Activated CD4-positive, alpha-beta memory T cell treated with anti-CD3 and anti-CD28 coated beads, Interleukin-2, amount 10 ng/mL, durations not matched to agents 7 days and 5 days (primary cell): ENCODE results near the gene ASPHD1. TPM values are rescaled to one million over a fixed set of nuclear protein-coding genes. Genes with fewer than 3 reads are reported as not detected.

Experiments
- CTCF ChIA-PET: fragments of 350-600 bp; sonication (Branson Sonifier 250); formaldehyde crosslinking; loops from one replicate; lab custom pipeline; 2021; ENCODE audit warnings: antibody characterized with exemption, inconsistent platforms; lab: Charles Lee
- POLR2A ChIA-PET: fragments of 350-600 bp; sonication (Branson Sonifier 250); formaldehyde crosslinking; loops from one replicate; lab custom pipeline; 2021; ENCODE audit warnings: antibody characterized with exemption; lab: Charles Lee
- DNase-seq: peaks from one replicate; pipeline ENCODE4 v3.0.0-alpha.2; 2020
- H3K27ac Mint-ChIP-seq: one replicate; pipeline ENCODE4 v1.8.0; 2021; ENCODE audit warnings: mild to moderate bottlenecking, mixed read lengths
- H3K27me3 Mint-ChIP-seq: one replicate; pipeline ENCODE4 v1.8.0; 2021; ENCODE audit warnings: mixed read lengths
- H3K36me3 Mint-ChIP-seq: one replicate; pipeline ENCODE4 v1.8.0; 2021; ENCODE audit warnings: low read depth, mixed read lengths
- H3K4me1 Mint-ChIP-seq: one replicate; pipeline ENCODE4 v1.8.0; 2021; ENCODE audit warnings: mixed read lengths
- H3K4me3 Mint-ChIP-seq: one replicate; pipeline ENCODE4 v1.8.0; 2021; ENCODE audit warnings: mild to moderate bottlenecking, mixed read lengths
- H3K9me3 Mint-ChIP-seq: one replicate; pipeline ENCODE4 v1.8.0; 2021; ENCODE audit warnings: mixed read lengths
- total RNA-seq, 2 experiments: library from RNA; stranded (reverse); gene quantifications; one replicate each; pipeline ENCODE4 v1.2.3, GENCODE V29; 2021

The ASPHD1 gene
- total RNA-seq: under 1 TPM in 1 of 2 experiments, not detected in 1; 0.15 TPM

- no peaks in the 10 kb centered on the region for H3K9me3 Mint-ChIP-seq
- no peaks in the 10 kb centered on the region for H3K36me3 Mint-ChIP-seq
- peaks cover 9% of the 10 kb centered on the region for H3K4me1 Mint-ChIP-seq
- ChIA-PET CTCF (interaction anchor here (0.6 to 1.2 kb wide), 4 partner anchors 12 to 1636 kb away, joined by 3 read pairs; no protein-coding TSS in a partner anchor), POLR2A (interaction anchor here (0.8 to 2.2 kb wide), 8 partner anchors 9 to 95 kb away, joined by 3 to 11 read pairs (median 4); partner anchors contain the start of genes HIRIP3, INO80E, TAOK2 and TMEM219)
- H3K27me3 Mint-ChIP-seq: peaks cover 21% of the 10 kb centered on the region
- no peak within 1 kb of the TSS for H3K27ac Mint-ChIP-seq
- peak; percentile 66 for DNase-seq
- peak within 1 kb of the TSS; percentile 58 for H3K4me3 Mint-ChIP-seq
These were observed at the start of gene ASPHD1 for GRCh38 chr16:29900102-29900887. TSS of gene ASPHD1 (plus strand) at chr16:29900488. CDS start at chr16:29900972, 484 bp downstream.

GRCh38 chr16:29850998-29851397 is 49.3 kb upstream of the ASPHD1 start:
- peaks cover 33% of the 10 kb centered on the region for H3K36me3 Mint-ChIP-seq
- no peak for DNase-seq
- H3K9me3 Mint-ChIP-seq: no peaks in the 10 kb centered on the region
- POLR2A ChIA-PET: interaction anchor here (1.0 kb wide), 1 partner anchor 12 kb away, joined by 3 read pairs; no protein-coding TSS in a partner anchor
- CTCF ChIA-PET: interaction anchor here (0.7 to 0.8 kb wide), 3 partner anchors 43 to 150 kb away, joined by 3 read pairs; no protein-coding TSS in a partner anchor
- no peak overlapping the region for H3K4me3 Mint-ChIP-seq
- peaks cover 10% of the 10 kb centered on the region for H3K4me1 Mint-ChIP-seq
- H3K27ac Mint-ChIP-seq: no peak overlapping the region
- H3K27me3 Mint-ChIP-seq: no peaks in the 10 kb centered on the region

- DNase-seq: no peak
- Mint-ChIP-seq H3K36me3 (peaks cover 25% of the 10 kb centered on the region), H3K27me3 (no peaks in the 10 kb centered on the region), H3K27ac (no peak overlapping the region), H3K4me1 (peaks cover 6% of the 10 kb centered on the region), H3K4me3 (no peak overlapping the region), H3K9me3 (no peaks in the 10 kb centered on the region)
- POLR2A ChIA-PET: interaction anchor here (1.1 to 1.9 kb wide), 3 partner anchors 11 to 27 kb away, joined by 4 to 5 read pairs (median 4); partner anchors contain the start of gene CDIPT
- CTCF ChIA-PET: interaction anchor here (0.7 to 1.0 kb wide), 2 partner anchors 25 to 60 kb away, joined by 3 read pairs; no protein-coding TSS in a partner anchor
These were observed 47.6 kb upstream of the ASPHD1 start for GRCh38 chr16:29852654-29853053.

GRCh38 chr16:29854520-29855100 is 45.7 kb upstream of the ASPHD1 start:
- Mint-ChIP-seq H3K36me3 (peaks cover 24% of the 10 kb centered on the region), H3K27me3 (no peaks in the 10 kb centered on the region), H3K27ac (no peak overlapping the region), H3K4me1 (peaks cover 2% of the 10 kb centered on the region), H3K9me3 (no peaks in the 10 kb centered on the region), H3K4me3 (no peak overlapping the region)
- no peak for DNase-seq
- CTCF ChIA-PET: no interaction called here
- POLR2A ChIA-PET: interaction anchor here (0.9 to 1.2 kb wide), 2 partner anchors 10 to 38 kb away, joined by 3 read pairs; partner anchors contain the start of gene PAGR1

- Mint-ChIP-seq H3K27ac (no peak overlapping the region), H3K4me1 (peaks cover 17% of the 10 kb centered on the region), H3K9me3 (no peaks in the 10 kb centered on the region), H3K27me3 (no peaks in the 10 kb centered on the region), H3K36me3 (peaks cover 24% of the 10 kb centered on the region), H3K4me3 (no peak overlapping the region)
- POLR2A ChIA-PET: interaction anchor here (1.2 to 1.8 kb wide), 2 partner anchors 9 to 155 kb away, joined by 4 to 5 read pairs; no protein-coding TSS in a partner anchor
- CTCF ChIA-PET: interaction anchor here (2.4 kb wide), 1 partner anchor 9 kb away, joined by 18 read pairs; no protein-coding TSS in a partner anchor
- DNase-seq: no peak
These were observed 43.0 kb upstream of the ASPHD1 start for GRCh38 chr16:29857133-29857760.

- Mint-ChIP-seq H3K27me3 (no peaks in the 10 kb centered on the region), H3K4me3 (no peak overlapping the region), H3K4me1 (peaks cover 22% of the 10 kb centered on the region), H3K27ac (no peak overlapping the region), H3K9me3 (no peaks in the 10 kb centered on the region), H3K36me3 (peaks cover 27% of the 10 kb centered on the region)
- ChIA-PET CTCF (interaction anchor here (2.4 kb wide), 1 partner anchor 10 kb away, joined by 18 read pairs; no protein-coding TSS in a partner anchor), POLR2A (interaction anchor here (1.8 kb wide), 1 partner anchor 156 kb away, joined by 5 read pairs; no protein-coding TSS in a partner anchor)
- no peak for DNase-seq
These were observed 42.0 kb upstream of the ASPHD1 start for GRCh38 chr16:29858149-29858849.

GRCh38 chr16:29858974-29859373 is 41.3 kb upstream of the ASPHD1 start:
- POLR2A ChIA-PET: no interaction called here
- H3K27me3 Mint-ChIP-seq: no peaks in the 10 kb centered on the region

GRCh38 chr16:29860218-29860617 is 40.1 kb upstream of the ASPHD1 start:
- no peak for DNase-seq
- Mint-ChIP-seq H3K9me3 (no peaks in the 10 kb centered on the region), H3K36me3 (peaks cover 27% of the 10 kb centered on the region), H3K4me3 (no peak overlapping the region), H3K4me1 (peaks cover 27% of the 10 kb centered on the region), H3K27me3 (no peaks in the 10 kb centered on the region), H3K27ac (no peak overlapping the region)
- ChIA-PET CTCF (interaction anchor here (1.2 to 2.3 kb wide), 3 partner anchors 12 to 169 kb away, joined by 3 to 6 read pairs (median 4); no protein-coding TSS in a partner anchor), POLR2A (no interaction called here)

More at GRCh38 chr16:29858974-29859373, 41.3 kb upstream of the ASPHD1 start:
- DNase-seq: no peak
- CTCF ChIA-PET: interaction anchor here (2.4 kb wide), 1 partner anchor 11 kb away, joined by 18 read pairs; no protein-coding TSS in a partner anchor
- Mint-ChIP-seq H3K4me3 (no peak overlapping the region), H3K4me1 (peaks cover 26% of the 10 kb centered on the region), H3K9me3 (no peaks in the 10 kb centered on the region), H3K36me3 (peaks cover 27% of the 10 kb centered on the region), H3K27ac (no peak overlapping the region)

GRCh38 chr16:29862383-29862883 is 37.9 kb upstream of the ASPHD1 start:
- ChIA-PET CTCF (interaction anchor here (0.6 to 2.3 kb wide), 4 partner anchors 14 to 170 kb away, joined by 3 to 9 read pairs (median 5); partner anchors contain the start of gene TAOK2), POLR2A (interaction anchor here (1.2 to 1.8 kb wide), 2 partner anchors 133 to 203 kb away, joined by 3 to 5 read pairs; partner anchors contain the start of genes ALDOA and HIRIP3)
- Mint-ChIP-seq H3K36me3 (peaks cover 27% of the 10 kb centered on the region), H3K27ac (peak overlapping the region; percentile 80), H3K9me3 (no peaks in the 10 kb centered on the region), H3K4me1 (peaks cover 27% of the 10 kb centered on the region), H3K27me3 (peaks cover 2% of the 10 kb centered on the region), H3K4me3 (peak overlapping the region; percentile 95)
- no peak for DNase-seq

GRCh38 chr16:29862884-29863668 is 37.2 kb upstream of the ASPHD1 start, which contains the start of gene CDIPT:
TSS of gene CDIPT (minus strand) at chr16:29863226. CDS start at chr16:29862857, 369 bp downstream.
- CTCF ChIA-PET: interaction anchor here (0.6 to 2.2 kb wide), 9 partner anchors 15 to 192 kb away, joined by 3 to 9 read pairs (median 4); partner anchors contain the start of genes INO80E, PAGR1, TAOK2 and TMEM219
- peak; percentile 94 for DNase-seq
- peak within 1 kb of the TSS; percentile 98 for H3K27ac Mint-ChIP-seq
- peaks cover 27% of the 10 kb centered on the region for H3K36me3 Mint-ChIP-seq
- H3K27me3 Mint-ChIP-seq: peaks cover 2% of the 10 kb centered on the region
- POLR2A ChIA-PET: interaction anchor here (1.0 to 1.8 kb wide), 8 partner anchors 11 to 202 kb away, joined by 3 to 5 read pairs (median 3); partner anchors contain the start of genes ALDOA, HIRIP3, MVP and TAOK2
- no peaks in the 10 kb centered on the region for H3K9me3 Mint-ChIP-seq
- H3K4me3 Mint-ChIP-seq: peak within 1 kb of the TSS; percentile 95
- peaks cover 29% of the 10 kb centered on the region for H3K4me1 Mint-ChIP-seq
